A549 (cell line): ENCODE results near the gene SLC37A2. TPM values are rescaled to one million over a fixed set of nuclear protein-coding genes. Genes with fewer than 3 reads are reported as not detected.

Source experiments
- ATAC-seq, 2 experiments: fragments of 200-7000 bp in 1 of 2; fragments of >200 bp in 1 of 2; cut with Nextera tagmentation in 1 of 2; cut with Tn5 transposase in 1 of 2; 3 replicates each; pipeline versions ENCODE4 v1.8.0 to v1.9.1; 2018 to 2020; ENCODE audit warnings: mild to moderate bottlenecking in 1 of 2, moderate library complexity in 1 of 2
- CTCF ChIA-PET: fragments of 300-600 bp; sonication (Branson Sonifier 250); formaldehyde crosslinking; extraction: SDS; loops from one replicate; lab custom pipeline; 2021; ENCODE audit warnings: antibody characterized with exemption, inconsistent platforms; lab: Yijun Ruan, JAX
- POLR2A ChIA-PET: fragments of 350-600 bp; formaldehyde crosslinking; extraction: SDS; loops from one replicate; lab custom pipeline; 2021; ENCODE audit warnings: antibody characterized with exemption, inconsistent platforms; lab: Yijun Ruan, JAX
- DNase-seq, 2 experiments: peaks; one replicate each; pipeline versions ENCODE4 v3.0.0 to v3.0.0-alpha.2; 2011 to 2016; ENCODE audit warnings: low read depth in 1 of 2, low spot score in 1 of 2
- FAIRE-seq: peaks from 2 replicates; lab custom pipeline; 2011; peaks lifted over from hg19 to GRCh38; lab: Jason Lieb, UNC
- H3K27ac ChIP-seq, 2 experiments: fragments of >200 bp; sonication (Bioruptor Twin); formaldehyde crosslinking; 3 replicates each; pipeline ENCODE4 v1.5.1; 2016 to 2017
- H3K4me1 ChIP-seq: fragments of >200 bp; sonication (Bioruptor Twin); formaldehyde crosslinking; 3 replicates; pipeline ENCODE4 v1.6.1; 2016
- H3K4me2 ChIP-seq: fragments of >200 bp; sonication (Bioruptor Twin); formaldehyde crosslinking; 3 replicates; pipeline ENCODE4 v1.6.1; 2016
- H3K4me3 ChIP-seq: fragments of >200 bp; sonication (Bioruptor Twin); formaldehyde crosslinking; 3 replicates; pipeline ENCODE4 v1.5.1; 2016
- H3K9me3 ChIP-seq: fragments of >200 bp; sonication (Bioruptor Twin); formaldehyde crosslinking; 3 replicates; pipeline ENCODE4 v1.6.1; 2016
- BCL3 ChIP-seq: fragments of >200 bp; sonication (Bioruptor Twin); formaldehyde crosslinking; IDR thresholded peaks from 3 replicates; pipeline ENCODE4 v1.6.1; 2016
- CBX2 ChIP-seq: fragments of 200-600 bp; sonication (generic); IDR thresholded peaks from 2 replicates; pipeline ENCODE4 v1.6.1; 2016; ENCODE audit warnings: low read depth, mild to moderate bottlenecking, borderline replicate concordance
- CTCF ChIP-seq: fragments of >200 bp; sonication (Bioruptor Twin); formaldehyde crosslinking; IDR thresholded peaks from 3 replicates; pipeline ENCODE4 v1.5.1; 2016
- HOXA7 ChIP-seq: fragments of 250-450 bp; sonication (Bioruptor Pico); IDR thresholded peaks from 2 replicates; pipeline ENCODE4 v1.5.0; 2020; ENCODE audit warnings: mild to moderate bottlenecking, moderate library complexity
- HOXB5 ChIP-seq: fragments of 250-450 bp; sonication (Bioruptor Pico); IDR thresholded peaks from 2 replicates; pipeline ENCODE4 v1.5.0; 2020; ENCODE audit warnings: mild to moderate bottlenecking, moderate library complexity
- KDM5A ChIP-seq: fragments of 200-600 bp; sonication (generic); IDR thresholded peaks from 2 replicates; pipeline ENCODE4 v1.6.1; 2016; ENCODE audit warnings: antibody characterized with exemption, mild to moderate bottlenecking
- MAFK ChIP-seq: fragments of 450-650 bp; IDR thresholded peaks from 2 replicates; pipeline ENCODE4 v1.6.1; 2014; ENCODE audit not compliant: partially characterized antibody
- MAX ChIP-seq: IDR thresholded peaks from 2 replicates; pipeline ENCODE4 v1.6.1; 2012
- NFE2L2 ChIP-seq: fragments of 150-350 bp; conservative IDR thresholded peaks from 2 replicates; pipeline ENCODE4 v1.6.1; 2014; ENCODE audit warnings: low read length
- PBX3 ChIP-seq: IDR thresholded peaks from 2 replicates; pipeline ENCODE4 v1.6.1; 2012
- RCOR1 ChIP-seq: fragments of 150-350 bp; IDR thresholded peaks from 2 replicates; pipeline ENCODE4 v1.6.1; 2014; ENCODE audit warnings: antibody characterized with exemption, low read length, low read depth
- REST ChIP-seq: fragments of 200-600 bp; sonication (generic); IDR thresholded peaks from 2 replicates; pipeline ENCODE4 v1.6.1; 2016; ENCODE audit warnings: antibody characterized with exemption, mild to moderate bottlenecking, moderate library complexity
- RNF2 ChIP-seq: fragments of 200-600 bp; sonication (generic); IDR thresholded peaks from 2 replicates; pipeline ENCODE4 v1.6.1; 2016; ENCODE audit warnings: low read depth, mild to moderate bottlenecking, antibody characterized with exemption, moderate library complexity, borderline replicate concordance
- SMC3 ChIP-seq: fragments of >200 bp; sonication (Bioruptor Twin); formaldehyde crosslinking; IDR thresholded peaks from 3 replicates; pipeline ENCODE4 v1.6.1; 2018; ENCODE audit warnings: inconsistent platforms
- SREBF2 ChIP-seq: fragments of 450-650 bp; IDR thresholded peaks from 2 replicates; pipeline ENCODE4 v1.6.1; 2014; ENCODE audit warnings: mild to moderate bottlenecking, moderate library complexity
- WGBS: methylation state at CpG from one replicate; pipeline ENCODE4 v1.1.6; 2017; ENCODE audit errors: missing lambda C conversion rate; 5-methylcytosine and 5-hydroxymethylcytosine counted together
- polyA plus RNA-seq, 4 experiments: library from polyadenylated mRNA; depleted of rRNA in 3 of 4; stranded (reverse); fragments of >200 nt; fragmentation: RNase III in 1 of 4; extraction: RNeasy Plus Mini Kit Qiagen cat#74134 plus additional on column Dnase treatment in 1 of 4; gene quantifications; 2 replicates in 3 of 4; 3 replicates in 1 of 4; pipeline ENCODE4 v1.2.3, GENCODE V29; 2011 to 2017

Gene SLC37A2
- polyA plus RNA-seq, 2 of the 4 experiments (the other 2 are of a cell fraction): 0.13 to 0.14 TPM

- Histone ChIP-seq H3K4me3 (peak overlapping the region; percentile 59), H3K9me3 (no peaks in the 10 kb centered on the region), H3K4me1 (no peaks in the 10 kb centered on the region), H3K4me2 (peak overlapping the region; percentile 90), H3K27ac (peak overlapping the region in 1 of 2 experiments; percentile 72; a peak in 4 of 6 replicates)
- no peak for FAIRE-seq
- no peak for DNase-seq
- ATAC-seq: peak in 1 of 2 experiments; percentile 22; a peak in 3 of 6 replicates
- CTCF ChIA-PET: interaction anchor here (0.7 kb wide), 1 partner anchor 20 kb away, joined by 4 read pairs; no protein-coding TSS in a partner anchor
- POLR2A ChIA-PET: no interaction called here
- TF ChIP-seq SREBF2 (no peak), REST (no peak), HOXA7 (no peak), RCOR1 (no peak), KDM5A (no peak)
- 62% methylated on average over 5 of the region's 38 CpGs for WGBS
Observed at GRCh38 chr11:125063429-125064043, 431 bp downstream of the SLC37A2 start.

GRCh38 chr11:125064070-125064469 is 965 bp downstream of the SLC37A2 start:
- no peak for ATAC-seq
- WGBS: 81% methylated on average over 7 of the region's 7 CpGs
- H3K27ac ChIP-seq: no peak overlapping the region
- no peaks in the 10 kb centered on the region for H3K4me1 ChIP-seq
- TF ChIP-seq CTCF (no peak), SMC3 (no peak), NFE2L2 (no peak), HOXA7 (no peak), HOXB5 (no peak), MAFK (no peak), MAX (no peak), CBX2 (no peak), RNF2 (no peak), PBX3 (no peak), BCL3 (no peak)
- TF ChIP-seq, all 56 proteins: peak for 0
- H3K4me3 ChIP-seq: no peak overlapping the region
- FAIRE-seq: no peak
- CTCF ChIA-PET: no interaction called here
- H3K4me2 ChIP-seq: 0 out of 3 replicates have a peak overlapping the region, but pooled peaks have one; percentile 90
- POLR2A ChIA-PET: no interaction called here
- no peaks in the 10 kb centered on the region for H3K9me3 ChIP-seq
- no peak for DNase-seq
